Body of pancreas (tissue), 4 donors: Measurements from ENCODE around the gene ROCK2.

Experiments used
- POLR2A ChIP-seq, 3 donors: fragments of 450-650 bp; IDR thresholded peaks; one replicate each; pipeline ENCODE4 v1.6.1; 2016; ENCODE audit warnings: antibody characterized with exemption in 3 of 3, mild to moderate bottlenecking in 2 of 3
- TF ChIP-seq, protein P1 (sequence below), 7 experiments: fragments of 450-650 bp in 4 of 7; fragments of 200-600 bp in 3 of 7; sonication (generic) in 3 of 7; IDR thresholded peaks; one replicate each; pipeline ENCODE4 v1.5.1; 2016 to 2019; ENCODE audit warnings: antibody characterized with exemption in 7 of 7

DNA sequence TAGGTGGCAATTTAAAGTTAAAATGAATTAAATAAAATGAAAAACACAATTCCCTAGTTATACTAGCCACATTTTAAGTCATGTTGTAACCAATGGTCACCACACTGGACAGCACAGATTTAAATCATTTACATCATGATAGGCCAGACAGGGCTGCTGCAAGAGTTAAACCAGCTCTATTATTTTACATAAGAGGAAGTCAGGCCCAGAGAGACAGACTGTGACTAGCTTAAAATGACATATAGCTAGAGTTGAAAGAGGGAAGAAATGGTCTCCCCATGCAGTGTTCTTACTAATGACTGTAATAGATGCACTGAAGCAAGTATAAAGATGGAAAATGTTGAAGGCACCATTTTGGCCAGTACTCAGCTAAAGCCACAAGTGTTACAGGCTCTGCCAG, 119.5 kb downstream of the ROCK2 start:
- TF ChIP-seq, protein P1, sequence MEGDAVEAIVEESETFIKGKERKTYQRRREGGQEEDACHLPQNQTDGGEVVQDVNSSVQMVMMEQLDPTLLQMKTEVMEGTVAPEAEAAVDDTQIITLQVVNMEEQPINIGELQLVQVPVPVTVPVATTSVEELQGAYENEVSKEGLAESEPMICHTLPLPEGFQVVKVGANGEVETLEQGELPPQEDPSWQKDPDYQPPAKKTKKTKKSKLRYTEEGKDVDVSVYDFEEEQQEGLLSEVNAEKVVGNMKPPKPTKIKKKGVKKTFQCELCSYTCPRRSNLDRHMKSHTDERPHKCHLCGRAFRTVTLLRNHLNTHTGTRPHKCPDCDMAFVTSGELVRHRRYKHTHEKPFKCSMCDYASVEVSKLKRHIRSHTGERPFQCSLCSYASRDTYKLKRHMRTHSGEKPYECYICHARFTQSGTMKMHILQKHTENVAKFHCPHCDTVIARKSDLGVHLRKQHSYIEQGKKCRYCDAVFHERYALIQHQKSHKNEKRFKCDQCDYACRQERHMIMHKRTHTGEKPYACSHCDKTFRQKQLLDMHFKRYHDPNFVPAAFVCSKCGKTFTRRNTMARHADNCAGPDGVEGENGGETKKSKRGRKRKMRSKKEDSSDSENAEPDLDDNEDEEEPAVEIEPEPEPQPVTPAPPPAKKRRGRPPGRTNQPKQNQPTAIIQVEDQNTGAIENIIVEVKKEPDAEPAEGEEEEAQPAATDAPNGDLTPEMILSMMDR (IDR thresholded peaks at IDR 0.05) = no peak
- TF ChIP-seq POLR2A (IDR thresholded peaks at IDR 0.05) = no peak
